GM12872 (cell line): Measurements from ENCODE around the gene CTNNA2.

ENCODE experiments used
- CTCF ChIP-seq: IDR thresholded peaks from 3 replicates; pipeline ENCODE4 v1.5.1; 2011; ENCODE audit warnings: low read depth, mild to moderate bottlenecking, low read length, moderate library complexity; ENCODE audit not compliant: insufficient read depth

The CTNNA2 gene

DNA sequence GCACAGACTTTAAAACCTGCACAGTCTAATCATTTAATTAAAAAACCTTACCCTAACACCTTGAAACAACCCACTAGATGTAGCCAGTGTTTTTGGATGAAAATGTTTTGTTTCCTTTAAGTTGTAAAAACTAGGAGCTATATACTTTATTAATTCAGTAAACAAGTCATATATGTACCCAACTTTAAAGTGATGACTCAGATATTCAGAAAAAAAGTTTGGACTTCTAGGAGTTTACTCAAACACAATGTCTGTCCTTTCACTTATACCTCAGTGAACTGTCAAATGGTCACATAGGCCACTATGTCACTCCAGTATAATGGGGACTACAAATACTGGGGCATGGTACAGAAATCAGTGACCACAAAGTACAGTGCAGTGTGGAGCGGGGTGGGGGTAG, 431.4 kb downstream of the CTNNA2 start:
- no peak for TF ChIP-seq CTCF

- no peak for TF ChIP-seq CTCF
These were observed 433.0 kb downstream of the CTNNA2 start for GRCh38 chr2:79945653-79946445.

DNA sequence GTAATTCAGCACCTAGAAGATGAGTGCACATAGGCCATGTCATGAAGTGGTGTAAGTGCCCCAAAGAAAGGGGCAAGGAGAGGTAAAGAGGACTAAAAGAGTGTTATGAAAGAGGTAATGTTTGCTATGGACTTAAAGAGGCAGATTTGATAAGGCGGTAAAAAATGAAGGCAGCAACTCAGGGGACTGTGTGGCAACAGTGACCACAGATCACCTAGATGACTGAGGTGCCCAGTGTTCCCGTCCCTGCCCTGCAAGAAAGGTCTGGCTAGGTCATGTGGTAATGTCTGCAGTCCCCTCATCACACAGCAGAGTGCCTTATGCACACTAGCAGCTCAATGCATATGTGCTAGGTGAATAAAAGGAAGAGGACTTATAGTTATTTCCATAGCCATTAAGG, 434.9 kb downstream of the CTNNA2 start:
- TF ChIP-seq CTCF: no peak

- TF ChIP-seq CTCF: no peak
These were observed 437.7 kb downstream of the CTNNA2 start for GRCh38 chr2:79950526-79950925.

GRCh38 chr2:79952616-79953015, 439.8 kb downstream of the CTNNA2 start:
- TF ChIP-seq CTCF: no peak

DNA sequence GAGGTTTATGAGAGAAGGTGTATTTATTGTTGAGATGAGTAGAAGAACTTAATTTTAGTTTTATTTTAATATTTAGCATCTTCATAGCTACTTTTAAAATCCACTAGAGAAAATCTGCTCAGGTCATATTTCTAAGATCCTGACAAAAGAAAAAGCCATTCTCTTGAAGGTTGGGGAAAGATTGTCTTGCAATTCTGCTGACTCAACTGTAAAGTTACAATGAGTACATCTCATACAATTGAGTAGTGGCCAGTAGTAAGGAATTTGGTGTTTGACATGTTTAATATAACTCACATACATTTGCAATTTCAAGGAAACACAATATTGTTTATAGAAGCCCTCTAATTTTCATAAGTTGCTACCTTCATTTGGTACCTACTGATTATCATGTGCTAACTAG, 447.2 kb downstream of the CTNNA2 start:
- no peak for TF ChIP-seq CTCF

- TF ChIP-seq CTCF: no peak
These were observed 447.7 kb downstream of the CTNNA2 start for GRCh38 chr2:79960519-79960918.
